ENCODE results near the gene FXYD3. TPM values are rescaled to one million over a fixed set of nuclear protein-coding genes. Genes with fewer than 3 reads are reported as not detected.

The FXYD3 gene
- total RNA-seq, 1 donor from 2014 or later, result not detected

DNA sequence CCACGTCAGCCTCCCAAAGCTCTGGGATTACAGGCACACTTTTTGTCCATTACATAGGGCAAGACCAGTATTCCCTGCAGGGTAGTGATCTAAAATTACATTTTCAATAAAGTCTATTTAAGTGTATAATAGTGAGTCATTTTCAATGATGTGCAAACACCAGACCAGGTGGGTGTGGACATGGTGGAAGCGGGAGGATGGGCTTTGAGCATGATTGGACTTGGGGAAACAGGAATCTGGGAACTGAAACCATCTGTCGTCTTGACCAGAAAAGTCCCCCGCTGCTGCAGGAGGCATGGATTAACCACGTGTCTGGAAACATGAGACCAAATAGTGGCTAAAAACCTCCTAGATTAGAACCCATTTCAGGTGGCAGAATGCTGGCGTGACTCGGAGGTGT is 4.9 kb downstream of the FXYD3 start:
- no peaks in the 10 kb centered on the region for H3K9me3 ChIP-seq (ENCODE audit: insufficient read depth, low read depth, low read length)
- H2AFZ ChIP-seq (ENCODE audit: low read depth, low read length), result no peak overlapping the region
- no peak overlapping the region for H3K9ac ChIP-seq (ENCODE audit: low read length)
- no peaks in the 10 kb centered on the region for H3K36me3 ChIP-seq (ENCODE audit: insufficient read depth, low read length)
- Mint-ChIP-seq H3K4me3 (ENCODE audit: unreplicated experiment) (no peak overlapping the region), H3K4me1 (ENCODE audit: low read depth, unreplicated experiment) (peaks cover 1% of the 10 kb centered on the region), H3K27me3 (ENCODE audit: low read depth, unreplicated experiment) (peaks cover 35% of the 10 kb centered on the region), H3K27ac (ENCODE audit: unreplicated experiment) (no peak overlapping the region), H3K9me3 (ENCODE audit: unreplicated experiment) (peaks cover 4% of the 10 kb centered on the region), H3K36me3 (ENCODE audit: low read depth, unreplicated experiment) (no peaks in the 10 kb centered on the region)
- H3K27ac ChIP-seq (ENCODE audit: low read depth, low read length), result no peak overlapping the region
- FAIRE-seq (no peak), DNase-seq (ENCODE audit: low read depth) (peak; percentile 44)
- no peaks in the 10 kb centered on the region for H3K27me3 ChIP-seq (ENCODE audit: insufficient read depth, low read length)
- peak overlapping the region; percentile 11 for H3K4me2 ChIP-seq (ENCODE audit: low read length)
- no peak overlapping the region for H3K4me3 ChIP-seq (ENCODE audit: insufficient read depth, low read depth, low read length)
- no peaks in the 10 kb centered on the region for H4K20me1 ChIP-seq (ENCODE audit: insufficient read depth, low read length)
- peaks cover 15% of the 10 kb centered on the region for H3K4me1 ChIP-seq (ENCODE audit: insufficient read depth, low read length)
- H3K79me2 ChIP-seq (ENCODE audit: insufficient read depth, low read length), result no peaks in the 10 kb centered on the region
- TF ChIP-seq, protein P1, sequence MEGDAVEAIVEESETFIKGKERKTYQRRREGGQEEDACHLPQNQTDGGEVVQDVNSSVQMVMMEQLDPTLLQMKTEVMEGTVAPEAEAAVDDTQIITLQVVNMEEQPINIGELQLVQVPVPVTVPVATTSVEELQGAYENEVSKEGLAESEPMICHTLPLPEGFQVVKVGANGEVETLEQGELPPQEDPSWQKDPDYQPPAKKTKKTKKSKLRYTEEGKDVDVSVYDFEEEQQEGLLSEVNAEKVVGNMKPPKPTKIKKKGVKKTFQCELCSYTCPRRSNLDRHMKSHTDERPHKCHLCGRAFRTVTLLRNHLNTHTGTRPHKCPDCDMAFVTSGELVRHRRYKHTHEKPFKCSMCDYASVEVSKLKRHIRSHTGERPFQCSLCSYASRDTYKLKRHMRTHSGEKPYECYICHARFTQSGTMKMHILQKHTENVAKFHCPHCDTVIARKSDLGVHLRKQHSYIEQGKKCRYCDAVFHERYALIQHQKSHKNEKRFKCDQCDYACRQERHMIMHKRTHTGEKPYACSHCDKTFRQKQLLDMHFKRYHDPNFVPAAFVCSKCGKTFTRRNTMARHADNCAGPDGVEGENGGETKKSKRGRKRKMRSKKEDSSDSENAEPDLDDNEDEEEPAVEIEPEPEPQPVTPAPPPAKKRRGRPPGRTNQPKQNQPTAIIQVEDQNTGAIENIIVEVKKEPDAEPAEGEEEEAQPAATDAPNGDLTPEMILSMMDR (IDR thresholded peaks at IDR 0.05; ENCODE audit: insufficient read depth, low read depth, low read length), result no peak
- TF ChIP-seq EZH2 (IDR thresholded peaks at IDR 0.05; ENCODE audit: insufficient read depth, low read length), result no peak

DNA sequence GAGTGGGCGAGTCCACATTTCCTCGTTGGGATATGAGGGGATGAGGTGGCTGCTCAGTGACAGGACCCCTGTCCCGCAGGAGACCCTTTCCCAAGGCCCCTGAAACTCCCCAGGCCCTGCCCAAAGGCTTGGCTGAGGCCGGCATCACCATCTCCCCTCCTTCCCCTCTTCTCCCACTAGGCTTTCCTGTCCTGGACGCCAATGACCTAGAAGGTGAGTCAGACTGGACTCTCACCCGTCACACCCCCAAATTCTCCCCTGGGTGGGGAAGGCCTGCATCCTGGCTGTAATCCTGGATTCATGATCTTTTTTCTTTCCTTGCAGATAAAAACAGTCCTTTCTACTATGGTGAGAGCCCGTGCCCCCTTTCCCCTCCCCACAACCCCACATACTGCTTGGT is 5.3 kb downstream of the FXYD3 start:
- peaks cover 15% of the 10 kb centered on the region for H3K4me1 ChIP-seq (ENCODE audit: insufficient read depth, low read length)
- H3K27me3 Mint-ChIP-seq (ENCODE audit: low read depth, unreplicated experiment), result peaks cover 36% of the 10 kb centered on the region
- no peaks in the 10 kb centered on the region for H4K20me1 ChIP-seq (ENCODE audit: insufficient read depth, low read length)
- no peaks in the 10 kb centered on the region for H3K36me3 Mint-ChIP-seq (ENCODE audit: low read depth, unreplicated experiment)
- H2AFZ ChIP-seq (ENCODE audit: low read depth, low read length), result no peak overlapping the region
- H3K9me3 ChIP-seq (ENCODE audit: insufficient read depth, low read depth, low read length), result no peaks in the 10 kb centered on the region
- H3K4me2 ChIP-seq (ENCODE audit: low read length), result peak overlapping the region; percentile 11
- no peak for DNase-seq (ENCODE audit: low read depth)
- H3K9me3 Mint-ChIP-seq (ENCODE audit: unreplicated experiment), result peaks cover 4% of the 10 kb centered on the region
- no peak for FAIRE-seq
- no peaks in the 10 kb centered on the region for H3K79me2 ChIP-seq (ENCODE audit: insufficient read depth, low read length)
- no peak for TF ChIP-seq EZH2 (IDR thresholded peaks at IDR 0.05; ENCODE audit: insufficient read depth, low read length)
- TF ChIP-seq, protein P1 (IDR thresholded peaks at IDR 0.05; ENCODE audit: insufficient read depth, low read depth, low read length), result no peak
- no peaks in the 10 kb centered on the region for H3K27me3 ChIP-seq (ENCODE audit: insufficient read depth, low read length)
- H3K4me1 Mint-ChIP-seq (ENCODE audit: low read depth, unreplicated experiment), result peaks cover 1% of the 10 kb centered on the region
- no peak overlapping the region for H3K27ac ChIP-seq (ENCODE audit: low read depth, low read length)
- no peak overlapping the region for H3K9ac ChIP-seq (ENCODE audit: low read length)
- H3K4me3 Mint-ChIP-seq (ENCODE audit: unreplicated experiment), result no peak overlapping the region
- no peaks in the 10 kb centered on the region for H3K36me3 ChIP-seq (ENCODE audit: insufficient read depth, low read length)
- no peak overlapping the region for H3K27ac Mint-ChIP-seq (ENCODE audit: unreplicated experiment)
- H3K4me3 ChIP-seq (ENCODE audit: insufficient read depth, low read depth, low read length), result no peak overlapping the region

DNA sequence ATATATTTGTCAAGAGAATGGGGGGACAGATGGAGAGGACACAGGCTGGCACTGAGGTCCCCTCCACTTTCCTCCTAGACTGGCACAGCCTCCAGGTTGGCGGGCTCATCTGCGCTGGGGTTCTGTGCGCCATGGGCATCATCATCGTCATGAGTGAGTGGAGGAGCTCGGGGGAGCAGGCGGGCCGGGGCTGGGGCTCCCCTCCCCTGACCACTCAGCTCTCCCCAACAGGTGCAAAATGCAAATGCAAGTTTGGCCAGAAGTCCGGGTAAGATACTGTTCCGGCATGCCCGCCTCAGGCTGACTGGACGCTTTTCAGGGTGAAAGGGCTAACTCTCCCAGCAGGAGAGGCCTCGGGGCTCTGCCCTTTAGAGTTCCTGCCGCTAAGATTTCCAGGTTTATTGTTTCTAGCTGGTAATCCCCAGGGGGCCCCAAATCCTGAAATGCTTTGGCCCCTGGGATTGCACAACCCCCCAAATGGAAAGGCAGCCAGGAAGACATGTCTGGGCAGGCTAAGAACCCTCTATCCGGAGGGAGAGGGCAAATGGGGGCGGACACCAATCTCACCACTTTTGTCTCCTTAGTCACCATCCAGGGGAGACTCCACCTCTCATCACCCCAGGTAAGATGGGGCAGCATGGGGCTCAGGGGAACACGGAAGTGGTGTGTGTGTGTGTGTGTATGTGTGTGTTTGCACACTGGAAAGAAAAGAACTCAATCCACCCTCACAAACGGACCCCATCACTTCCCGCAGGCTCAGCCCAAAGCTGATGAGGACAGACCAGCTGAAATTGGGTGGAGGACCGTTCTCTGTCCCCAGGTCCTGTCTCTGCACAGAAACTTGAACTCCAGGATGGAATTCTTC is 7.3 kb downstream of the FXYD3 start:
- H3K4me2 ChIP-seq (ENCODE audit: low read length), result no peak overlapping the region

More for the DNA sequence above, 7.3 kb downstream of the FXYD3 start:
- Histone ChIP-seq H3K9ac (ENCODE audit: low read length) (no peak overlapping the region), H3K36me3 (ENCODE audit: insufficient read depth, low read length) (no peaks in the 10 kb centered on the region), H3K4me3 (ENCODE audit: insufficient read depth, low read depth, low read length) (no peak overlapping the region), H4K20me1 (ENCODE audit: insufficient read depth, low read length) (no peaks in the 10 kb centered on the region), H2AFZ (ENCODE audit: low read depth, low read length) (no peak overlapping the region), H3K27me3 (ENCODE audit: insufficient read depth, low read length) (peaks cover 1% of the 10 kb centered on the region), H3K9me3 (ENCODE audit: insufficient read depth, low read depth, low read length) (no peaks in the 10 kb centered on the region), H3K4me1 (ENCODE audit: insufficient read depth, low read length) (peaks cover 15% of the 10 kb centered on the region), H3K79me2 (ENCODE audit: insufficient read depth, low read length) (no peaks in the 10 kb centered on the region), H3K27ac (ENCODE audit: low read depth, low read length) (no peak overlapping the region)
- FAIRE-seq (no peak), DNase-seq (ENCODE audit: low read depth) (no peak)
- Mint-ChIP-seq H3K4me3 (ENCODE audit: unreplicated experiment) (no peak overlapping the region), H3K27me3 (ENCODE audit: low read depth, unreplicated experiment) (peaks cover 34% of the 10 kb centered on the region), H3K4me1 (ENCODE audit: low read depth, unreplicated experiment) (no peaks in the 10 kb centered on the region), H3K27ac (ENCODE audit: unreplicated experiment) (no peak overlapping the region), H3K36me3 (ENCODE audit: low read depth, unreplicated experiment) (no peaks in the 10 kb centered on the region), H3K9me3 (ENCODE audit: unreplicated experiment) (peaks cover 2% of the 10 kb centered on the region)
- TF ChIP-seq, protein P1 (IDR thresholded peaks at IDR 0.05; ENCODE audit: insufficient read depth, low read depth, low read length), result no peak
- TF ChIP-seq EZH2 (IDR thresholded peaks at IDR 0.05; ENCODE audit: insufficient read depth, low read length), result no peak

Data from astrocyte (in vitro differentiated cells and primary cell).